SK-MEL-5 (cell line): ENCODE data around the gene KCNIP3. TPM values are rescaled to one million over a fixed set of nuclear protein-coding genes. Genes with fewer than 3 reads are reported as not detected.
"Not testable (repeated sequence)": the region's sequence is repeated elsewhere in the genome, so short reads cannot be mapped to it uniquely, and the experiment has no call there.

Experiments
- DNase-seq: peaks from one replicate; pipeline ENCODE4 v3.0.0-alpha.2; 2016; ENCODE audit warnings: low read depth, low spot score
- in situ Hi-C: cut with HindIII; loops from 2 replicates; pipeline ENCODE4 v1.10.0; 2016; ENCODE audit warnings: low sequenced_read_pairs, high pct_unique_total_duplicates, low pct_unique_long_range_greater_than_20kb
- total RNA-seq: library from RNA; depleted of rRNA; stranded (reverse); fragments of >200 nt; shearing (Covaris generic); gene quantifications from 2 replicates; pipeline ENCODE4 v1.2.3, GENCODE V29; 2014

The KCNIP3 gene
- total RNA-seq, 1 experiment from 2014 or later = 18.1 TPM

GRCh38 chr2:95361216-95361980 is 64.3 kb downstream of the KCNIP3 start:
- DNase-seq = no peak
- in situ Hi-C loops = no loop called here

DNA sequence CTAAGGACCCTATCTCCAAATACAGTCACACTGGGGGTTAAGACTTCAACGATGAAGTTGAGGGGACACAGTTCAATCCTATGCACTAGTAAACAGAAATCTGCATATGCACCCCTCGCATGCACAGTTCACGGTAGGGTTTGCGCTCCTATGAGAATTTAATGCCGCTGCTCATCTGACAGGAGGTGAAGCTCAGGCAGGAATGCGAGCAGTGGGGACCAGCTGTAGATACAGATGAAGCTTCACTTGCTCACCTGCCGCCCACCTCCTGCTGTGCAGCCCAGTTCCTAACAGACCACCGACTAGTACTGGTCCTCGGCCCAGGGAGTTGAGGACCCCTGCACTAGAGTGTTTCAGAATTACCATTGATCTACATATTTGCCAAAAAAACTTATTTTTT is 65.3 kb downstream of the KCNIP3 start:
- DNase-seq = no peak
- in situ Hi-C loops = no loop called here

DNA sequence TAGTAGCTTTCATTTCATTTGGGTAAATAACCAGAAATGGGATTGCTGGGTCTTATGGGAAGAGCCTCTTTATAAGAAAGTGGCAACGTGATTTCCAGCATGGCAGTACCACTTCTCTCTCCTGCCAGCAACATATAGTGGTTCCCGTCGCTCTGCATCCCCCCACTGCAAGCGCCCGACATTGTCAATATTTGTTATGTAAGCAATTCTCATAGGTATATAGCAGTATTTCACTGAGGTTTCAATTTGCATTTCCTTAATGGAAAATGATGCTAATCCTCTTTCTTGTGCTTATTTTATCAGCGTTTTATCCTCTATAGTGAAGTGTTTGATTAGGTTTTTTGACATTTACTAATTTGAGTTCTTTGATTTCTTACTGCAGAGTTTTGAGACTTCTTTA is 69.4 kb downstream of the KCNIP3 start:
- no peak for DNase-seq
- in situ Hi-C loops = no loop called here

DNA sequence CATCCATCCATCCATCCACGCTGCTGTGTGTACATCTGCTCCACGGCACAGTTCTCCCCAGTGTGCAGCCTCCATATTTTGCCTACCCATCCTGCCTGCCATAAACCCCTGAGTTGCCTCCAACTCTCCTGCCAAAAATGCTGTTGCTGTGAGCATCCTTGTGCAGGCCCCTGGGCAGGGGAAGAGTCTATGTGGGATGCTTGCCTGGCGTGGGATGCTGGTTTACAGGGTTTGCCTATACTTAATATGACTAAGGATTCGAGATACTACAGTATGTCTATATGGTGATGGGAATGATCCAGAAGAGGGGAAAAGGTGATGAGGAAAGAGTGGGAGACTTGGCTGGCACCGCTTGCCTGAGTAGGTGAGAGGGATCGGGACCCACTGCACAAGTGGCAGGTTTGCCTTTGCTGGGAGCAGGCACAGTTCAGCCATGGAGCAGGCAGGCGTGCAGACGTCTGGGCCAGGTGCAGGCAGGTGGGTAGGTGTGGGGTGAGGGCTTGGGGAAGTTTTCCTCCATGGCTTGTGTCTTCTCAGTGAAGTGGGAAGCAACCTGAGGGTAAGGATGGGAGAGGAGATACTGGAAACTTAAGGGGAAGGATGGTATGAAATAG is 75.2 kb downstream of the KCNIP3 start:
- in situ Hi-C loops = no loop called here

GRCh38 chr2:95372845-95373244 is 75.7 kb downstream of the KCNIP3 start:
- in situ Hi-C loops = no loop called here

More for the DNA sequence above, 75.2 kb downstream of the KCNIP3 start:
- DNase-seq = no peak

DNA sequence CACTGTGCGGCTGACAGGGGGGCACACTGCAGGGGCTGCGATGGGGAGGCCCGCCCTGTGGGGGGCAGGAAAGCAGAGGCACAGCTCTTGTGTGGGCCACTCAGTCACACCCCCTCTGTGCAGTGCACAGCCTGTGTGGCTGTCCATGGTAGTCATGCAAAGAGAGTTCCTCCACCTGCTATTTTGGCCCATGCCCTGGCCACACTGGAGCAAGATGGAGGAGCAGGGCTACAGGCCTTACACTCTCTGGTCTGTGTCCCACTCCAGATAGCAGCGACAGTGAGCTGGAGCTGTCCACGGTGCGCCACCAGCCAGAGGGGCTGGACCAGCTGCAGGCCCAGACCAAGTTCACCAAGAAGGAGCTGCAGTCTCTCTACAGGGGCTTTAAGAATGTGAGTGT is 76.9 kb downstream of the KCNIP3 start:
- in situ Hi-C loops = no loop called here

More at GRCh38 chr2:95372845-95373244, 75.7 kb downstream of the KCNIP3 start:
- DNase-seq = no peak

GRCh38 chr2:95374451-95374920 is 77.3 kb downstream of the KCNIP3 start:
- no peak for DNase-seq
- in situ Hi-C loops = no loop called here

More for the DNA sequence above, 76.9 kb downstream of the KCNIP3 start:
- no peak for DNase-seq

DNA sequence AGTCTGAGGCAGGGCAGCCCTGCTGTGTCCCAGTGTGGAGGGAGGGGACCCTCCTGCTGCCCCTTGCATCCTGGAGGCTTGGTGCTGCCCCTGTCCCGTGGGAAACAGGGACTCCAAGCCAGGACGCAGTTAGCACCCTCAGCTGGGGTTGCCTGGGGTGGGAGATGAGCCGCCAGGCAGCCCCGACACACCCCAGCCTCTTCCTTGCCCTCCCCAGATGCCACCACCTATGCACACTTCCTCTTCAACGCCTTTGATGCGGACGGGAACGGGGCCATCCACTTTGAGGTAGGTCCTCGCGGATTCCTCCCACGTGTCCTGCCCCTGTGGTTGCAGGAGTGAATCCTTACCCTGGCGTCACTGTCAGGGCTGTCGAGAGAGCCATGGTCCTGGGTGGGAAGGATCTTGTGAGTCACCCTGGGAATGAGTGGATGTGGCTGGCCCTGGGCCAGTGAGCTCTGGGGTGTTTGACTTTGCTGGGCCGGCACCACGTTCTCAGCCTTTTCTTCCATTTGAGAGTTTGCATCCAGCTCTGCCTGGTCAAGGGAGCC is 77.8 kb downstream of the KCNIP3 start:
- no peak for DNase-seq
- in situ Hi-C loops = no loop called here

GRCh38 chr2:95375532-95376150 is 78.5 kb downstream of the KCNIP3 start:
- in situ Hi-C loops = no loop called here
- DNase-seq = no peak

DNA sequence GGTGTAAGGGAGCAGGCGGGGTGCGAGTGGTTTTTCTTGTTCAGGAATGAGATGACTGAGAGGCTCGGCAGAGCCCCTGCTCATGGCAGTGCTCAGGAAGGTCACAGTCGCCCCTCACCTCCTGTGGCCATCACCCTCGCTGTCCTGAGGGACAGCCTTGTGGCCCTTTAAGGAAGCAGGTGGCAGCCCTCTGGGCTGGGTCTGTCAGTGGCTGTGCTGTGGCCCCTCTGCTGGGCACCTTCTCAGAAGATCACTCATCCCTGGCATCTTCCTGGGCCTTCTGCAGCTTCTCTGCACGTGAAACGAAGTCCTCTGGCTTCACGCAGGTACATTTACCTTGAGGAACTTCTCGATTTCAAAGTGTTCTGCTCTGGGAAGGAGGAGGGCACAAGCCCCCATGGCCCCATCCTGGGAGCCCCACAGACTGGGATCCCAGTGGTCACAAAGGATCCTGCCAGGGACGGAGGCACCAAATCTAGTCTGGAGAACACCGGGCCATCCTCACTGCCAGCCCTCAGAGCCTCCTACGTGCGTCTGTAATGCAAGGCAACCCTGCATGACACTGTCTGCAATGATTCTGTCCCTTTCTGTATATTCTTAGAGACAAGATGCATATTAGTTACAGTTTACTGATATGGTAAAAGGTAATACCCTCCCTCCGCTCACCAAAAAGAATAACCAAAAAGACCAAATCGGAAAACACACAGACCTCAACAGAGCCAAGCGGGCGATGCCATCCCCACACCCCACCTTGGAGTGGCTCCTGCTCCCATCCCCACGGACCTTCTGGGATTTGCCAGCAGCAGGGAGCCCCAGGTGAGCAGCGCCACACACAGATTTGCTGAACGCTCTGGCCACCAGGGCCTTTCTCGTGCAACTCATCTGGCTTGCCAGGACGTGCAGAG is 79.4 kb downstream of the KCNIP3 start:
- DNase-seq = no peak
- in situ Hi-C loops = no loop called here

- in situ Hi-C loops = no loop called here
- no peak for DNase-seq
Measured at GRCh38 chr2:95377216-95378123, 80.3 kb downstream of the KCNIP3 start.

DNA sequence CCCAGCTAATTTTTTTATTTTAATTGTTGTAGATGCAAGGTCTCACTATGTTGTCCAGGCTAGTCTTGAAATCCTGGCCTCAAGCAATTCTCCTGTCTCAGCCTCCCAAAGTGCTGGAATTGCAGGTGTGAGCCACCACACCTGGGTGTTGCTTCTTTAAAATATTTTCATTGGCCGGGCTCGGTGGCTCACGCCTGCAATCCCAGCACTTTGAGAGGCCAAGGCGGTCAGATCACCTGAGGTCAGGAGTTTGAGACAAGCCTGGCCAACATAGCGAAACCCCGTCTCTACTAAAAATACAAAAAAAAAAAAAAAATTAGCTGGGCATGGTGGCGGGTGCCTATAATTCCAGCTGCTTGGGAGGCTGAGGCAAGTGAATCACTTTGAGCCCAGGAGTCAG is 81.1 kb downstream of the KCNIP3 start:
- DNase-seq, in situ Hi-C loops: not testable (repeated sequence)

DNA sequence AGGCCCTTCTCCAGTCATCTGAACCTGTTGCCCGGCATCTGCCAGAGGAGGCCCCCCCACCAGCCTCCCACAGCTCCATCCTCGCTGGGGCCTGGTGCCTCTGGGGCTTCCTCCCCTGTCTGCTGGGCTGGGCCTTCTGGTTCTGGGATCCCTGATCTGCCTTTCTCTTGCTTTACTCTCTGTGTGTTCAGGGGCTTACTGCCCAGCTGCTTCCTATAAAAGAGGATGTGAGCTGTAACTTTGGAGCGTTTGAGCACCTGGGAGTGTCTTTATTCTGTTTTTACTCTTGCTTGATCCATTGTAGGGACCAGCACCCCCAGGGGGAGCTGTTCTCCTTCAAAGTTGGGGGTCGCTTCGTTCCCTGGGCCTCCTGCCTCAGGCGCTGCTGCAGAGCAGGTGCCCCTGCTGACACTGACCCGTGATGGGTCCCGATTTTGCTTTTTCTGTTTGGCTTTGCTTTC is 82.3 kb downstream of the KCNIP3 start:
- DNase-seq = no peak
- in situ Hi-C loops = no loop called here

DNA sequence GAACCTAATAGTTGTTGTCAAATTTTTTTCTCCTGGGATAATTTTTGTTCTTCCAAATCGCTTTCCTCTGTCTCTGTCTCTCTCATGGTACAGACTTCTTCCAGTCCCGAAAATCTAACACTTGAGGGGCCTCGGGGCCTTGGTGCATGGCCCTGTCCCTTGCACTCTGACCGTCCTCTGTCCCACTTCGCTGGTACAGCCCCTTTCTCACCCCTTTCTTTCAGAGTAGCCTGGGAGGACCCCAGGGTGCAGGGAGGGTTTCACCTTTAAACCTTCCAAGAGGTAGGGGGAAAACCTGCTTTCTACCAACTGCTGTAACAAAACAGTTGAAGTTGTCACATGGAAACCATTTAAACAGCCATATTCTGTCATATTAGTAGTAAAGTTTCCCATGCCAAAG is 83.1 kb downstream of the KCNIP3 start:
- no peak for DNase-seq
- in situ Hi-C loops = no loop called here

GRCh38 chr2:95380731-95381130 is 83.6 kb downstream of the KCNIP3 start:
- no peak for DNase-seq
- in situ Hi-C loops = no loop called here
